HG03095 (cell line): Measurements from ENCODE around the gene TAX1BP1.

ENCODE experiments used
- ATAC-seq: cut with Tn5 transposase; IDR thresholded peaks from one replicate; pipeline ENCODE4 v1.9.1; 2021; ENCODE audit warnings: moderate library complexity; ENCODE audit not compliant: unreplicated experiment

Gene TAX1BP1

GRCh38 chr7:27739909-27740448 is at the start of gene TAX1BP1:
Gene TAX1BP1, plus strand, starts transcription at chr7:27740162. Its CDS starts 8,363 bp downstream, at chr7:27748525.
- ATAC-seq: peak; percentile 98

GRCh38 chr7:27690649-27691048 is 49.3 kb upstream of the TAX1BP1 start:
- no peak for ATAC-seq

GRCh38 chr7:27693794-27694193 is 46.2 kb upstream of the TAX1BP1 start:
- no peak for ATAC-seq

GRCh38 chr7:27695096-27695495 is 44.9 kb upstream of the TAX1BP1 start:
- ATAC-seq: no peak

GRCh38 chr7:27697861-27698430 is 42.0 kb upstream of the TAX1BP1 start:
- ATAC-seq: peak; percentile 93

- ATAC-seq: no peak
These were observed 40.2 kb upstream of the TAX1BP1 start for GRCh38 chr7:27699751-27700150.

GRCh38 chr7:27700501-27700900 is 39.5 kb upstream of the TAX1BP1 start:
- ATAC-seq: no peak

- ATAC-seq: no peak
These were observed 36.8 kb upstream of the TAX1BP1 start for GRCh38 chr7:27703181-27703580.

GRCh38 chr7:27704422-27705199 is 35.4 kb upstream of the TAX1BP1 start:
- no peak for ATAC-seq

- no peak for ATAC-seq
These were observed 34.8 kb upstream of the TAX1BP1 start for GRCh38 chr7:27705200-27705594.

- ATAC-seq: no peak
These were observed 31.5 kb upstream of the TAX1BP1 start for GRCh38 chr7:27708485-27708884.

- ATAC-seq: no peak
These were observed 30.6 kb upstream of the TAX1BP1 start for GRCh38 chr7:27709137-27710075.

GRCh38 chr7:27712217-27712616 is 27.7 kb upstream of the TAX1BP1 start:
- ATAC-seq: no peak

GRCh38 chr7:27714831-27715444 is 25.0 kb upstream of the TAX1BP1 start:
- ATAC-seq: no peak

- ATAC-seq: no peak
These were observed 16.9 kb upstream of the TAX1BP1 start for GRCh38 chr7:27723085-27723484.

- no peak for ATAC-seq
These were observed 12.9 kb upstream of the TAX1BP1 start for GRCh38 chr7:27727058-27727457.

GRCh38 chr7:27730112-27730511 is 9.8 kb upstream of the TAX1BP1 start:
- ATAC-seq: no peak

- no peak for ATAC-seq
These were observed 5.4 kb upstream of the TAX1BP1 start for GRCh38 chr7:27734583-27734982.

GRCh38 chr7:27735165-27735564 is 4.8 kb upstream of the TAX1BP1 start:
- no peak for ATAC-seq

- ATAC-seq: no peak
These were observed 4.1 kb upstream of the TAX1BP1 start for GRCh38 chr7:27735831-27736230.

GRCh38 chr7:27737178-27737577 is 2.8 kb upstream of the TAX1BP1 start:
- ATAC-seq: no peak
